NCI-H2196 treated with DMSO at 0.1 percent for 48 hours (cell line): ENCODE results near the gene CLSTN3.
"Not testable (repeated sequence)": the region's sequence is repeated elsewhere in the genome, so short reads cannot be mapped to it uniquely, and the experiment has no call there.

Experiments
- DNase-seq: peaks from one replicate; lab custom pipeline; 2025; ENCODE audit not compliant: unreplicated experiment; lab: John Stamatoyannopoulos, UW

Gene CLSTN3

DNA sequence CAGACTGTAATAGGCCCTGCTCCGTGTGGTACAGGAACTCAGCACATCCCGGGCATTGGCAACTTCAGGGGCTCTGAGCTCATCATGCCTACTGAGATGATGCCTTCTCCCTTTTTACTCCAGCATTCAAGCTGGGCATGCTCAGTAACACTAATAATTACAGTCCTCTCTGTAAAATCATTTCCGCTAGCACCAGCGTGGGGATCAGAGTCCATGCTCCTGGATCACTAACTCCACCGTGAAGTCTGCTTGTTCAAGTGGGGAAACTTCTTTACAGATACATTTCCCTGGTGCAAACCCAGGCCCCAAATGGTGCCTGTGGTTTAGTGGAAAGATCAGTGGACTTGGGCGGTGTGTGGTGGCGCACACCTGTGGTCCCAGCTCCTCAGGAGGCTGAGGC is 16.7 kb downstream of the CLSTN3 start:
- DNase-seq, result no peak

DNA sequence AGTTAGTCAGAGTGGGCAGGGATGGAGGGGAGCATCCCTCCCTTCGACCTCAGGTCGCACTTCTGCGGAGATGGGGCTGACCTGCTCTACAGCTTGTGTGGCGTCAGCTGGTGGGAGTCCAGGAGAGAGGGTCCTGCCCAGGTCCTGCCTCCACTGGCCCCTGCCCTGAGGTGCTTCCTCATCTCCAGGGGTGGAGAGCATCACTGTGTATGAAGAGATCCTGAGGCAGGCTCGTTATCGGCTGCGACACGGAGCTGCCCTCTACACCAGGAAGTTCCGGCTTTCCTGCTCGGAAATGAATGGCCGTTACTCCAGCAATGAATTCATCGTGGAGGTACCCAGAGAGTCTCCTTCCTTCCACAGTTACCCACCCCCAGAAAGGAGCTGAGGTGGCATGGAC is 20.2 kb downstream of the CLSTN3 start:
- DNase-seq, result no peak

DNA sequence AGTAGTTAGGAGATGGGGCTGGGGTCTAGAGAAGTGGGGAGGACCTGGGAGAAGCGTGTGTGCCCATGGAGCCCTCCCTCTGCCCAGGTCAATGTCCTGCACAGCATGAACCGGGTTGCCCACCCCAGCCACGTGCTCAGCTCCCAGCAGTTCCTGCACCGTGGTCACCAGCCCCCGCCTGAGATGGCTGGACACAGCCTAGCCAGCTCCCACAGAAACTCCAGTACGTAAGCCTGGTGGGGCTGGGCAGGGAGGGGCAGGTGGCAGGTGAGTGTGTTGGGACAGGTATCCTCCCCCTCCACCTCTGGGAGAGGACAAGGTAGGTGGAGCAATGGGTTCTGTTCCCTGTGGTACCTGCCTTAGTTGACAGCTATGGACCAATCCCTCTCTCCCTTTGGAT is 20.7 kb downstream of the CLSTN3 start:
- no peak for DNase-seq

DNA sequence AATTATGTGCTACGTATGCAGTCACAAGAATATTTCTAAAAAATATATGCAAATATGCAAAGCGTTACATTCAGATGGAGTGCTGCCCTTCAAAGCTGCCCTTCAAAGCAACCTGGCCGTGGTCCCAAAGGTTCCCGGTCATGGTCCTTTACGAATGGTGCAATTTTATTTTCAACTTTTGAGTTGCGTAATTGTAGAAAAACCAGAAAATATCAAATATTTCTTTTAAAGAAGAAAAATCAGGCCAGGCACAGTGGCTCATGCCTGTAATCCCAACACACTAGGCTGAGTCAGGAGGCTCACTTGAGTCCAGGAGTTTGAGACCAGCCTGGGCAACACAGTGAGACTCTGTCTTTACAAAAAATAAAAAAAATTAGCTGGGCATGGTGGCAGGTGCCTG is 21.4 kb downstream of the CLSTN3 start:
- no peak for DNase-seq

DNA sequence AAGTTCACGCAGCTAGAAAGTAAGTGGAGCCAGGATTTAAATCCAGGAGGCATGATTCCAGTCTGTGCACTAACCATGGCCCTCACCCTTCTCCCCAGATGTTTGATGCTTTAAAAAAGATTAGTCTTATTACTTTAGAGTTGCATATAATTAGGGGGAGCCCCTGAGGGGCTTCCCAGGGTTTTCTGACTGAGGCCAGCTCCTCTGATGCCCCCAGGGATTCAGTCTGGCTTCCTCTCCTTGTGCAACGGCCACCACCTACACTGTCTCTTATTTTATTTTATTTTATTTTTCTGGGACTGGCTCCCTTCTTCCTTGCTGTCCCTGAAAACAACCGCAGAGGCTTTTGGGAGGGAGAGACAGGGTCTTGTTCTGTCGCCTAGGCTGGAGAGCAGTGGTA is 22.6 kb downstream of the CLSTN3 start:
- no peak for DNase-seq

DNA sequence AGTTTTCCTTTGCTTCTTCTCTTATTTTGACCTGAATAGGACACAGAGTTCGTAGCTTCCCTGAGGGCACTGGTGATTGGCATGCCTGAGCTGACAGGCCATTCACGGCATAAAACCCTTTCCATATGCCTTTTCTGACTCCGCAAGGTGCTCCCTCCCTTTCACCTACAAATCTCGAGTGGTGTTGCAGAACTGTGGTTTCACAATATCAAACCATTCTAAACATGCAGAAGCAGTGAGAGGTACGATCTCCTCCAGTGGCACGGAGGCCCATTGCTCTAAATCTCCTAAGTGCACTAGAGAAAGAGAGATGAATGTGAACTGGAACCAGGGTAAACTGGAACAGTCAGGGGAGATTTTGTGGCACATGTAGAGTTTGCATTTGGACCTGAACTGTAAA is 23.9 kb downstream of the CLSTN3 start:
- no peak for DNase-seq

DNA sequence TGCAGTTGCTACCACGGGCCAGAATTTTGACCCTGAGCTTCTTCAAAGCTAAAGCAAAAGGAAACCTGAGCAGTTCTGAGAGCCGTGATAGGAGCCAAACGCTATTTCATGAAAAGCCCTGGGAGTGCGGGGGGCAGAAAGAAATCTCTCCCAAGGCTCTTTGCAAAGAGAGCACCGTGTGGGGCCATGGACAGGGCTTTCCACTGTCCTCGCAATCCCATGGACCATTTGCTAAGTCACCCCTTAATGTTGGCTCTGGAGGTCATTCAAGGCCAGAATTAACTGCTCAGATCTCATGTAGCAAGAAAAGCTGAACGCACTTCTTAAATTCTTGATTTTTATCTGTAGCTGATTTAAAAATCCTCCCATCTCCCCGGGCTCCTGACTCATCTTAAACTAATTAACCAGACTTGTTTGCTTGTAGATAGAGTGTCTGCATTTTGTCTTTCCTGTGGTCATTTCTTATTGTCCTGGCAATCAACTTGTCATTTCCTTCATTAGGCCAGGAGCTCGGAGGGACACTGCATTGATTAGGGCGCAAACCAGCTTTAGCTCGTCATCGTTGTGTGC is 24.8 kb downstream of the CLSTN3 start:
- DNase-seq, result no peak

DNA sequence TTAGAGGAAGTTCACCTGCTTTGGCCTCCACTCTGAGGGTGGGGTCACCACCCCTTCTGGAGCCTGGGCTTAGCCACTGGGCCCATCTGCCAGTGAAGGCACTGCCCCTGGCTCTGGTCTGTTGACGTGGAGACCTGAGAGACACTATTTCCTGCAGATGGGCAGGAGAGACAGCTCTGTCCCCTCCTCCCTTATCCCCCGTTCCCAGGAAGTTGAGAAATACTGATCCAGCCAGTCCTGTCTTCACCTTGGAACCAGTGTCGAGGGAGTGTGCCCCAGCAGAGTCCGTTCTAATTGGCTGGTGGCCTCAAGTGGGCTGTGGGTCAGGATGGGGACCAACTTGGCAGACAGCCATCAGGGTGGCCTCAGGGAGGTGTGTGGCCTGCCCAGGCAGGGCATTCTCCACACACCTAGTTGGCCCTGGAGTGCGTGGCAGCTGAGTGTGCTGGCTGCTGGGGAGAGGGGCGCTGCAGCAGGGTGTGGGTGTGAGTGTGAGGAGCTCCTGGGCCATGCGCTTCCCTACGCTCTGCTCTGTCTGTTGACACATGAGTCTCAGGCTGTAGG is 25.4 kb downstream of the CLSTN3 start:
- peak; percentile 77 for DNase-seq

DNA sequence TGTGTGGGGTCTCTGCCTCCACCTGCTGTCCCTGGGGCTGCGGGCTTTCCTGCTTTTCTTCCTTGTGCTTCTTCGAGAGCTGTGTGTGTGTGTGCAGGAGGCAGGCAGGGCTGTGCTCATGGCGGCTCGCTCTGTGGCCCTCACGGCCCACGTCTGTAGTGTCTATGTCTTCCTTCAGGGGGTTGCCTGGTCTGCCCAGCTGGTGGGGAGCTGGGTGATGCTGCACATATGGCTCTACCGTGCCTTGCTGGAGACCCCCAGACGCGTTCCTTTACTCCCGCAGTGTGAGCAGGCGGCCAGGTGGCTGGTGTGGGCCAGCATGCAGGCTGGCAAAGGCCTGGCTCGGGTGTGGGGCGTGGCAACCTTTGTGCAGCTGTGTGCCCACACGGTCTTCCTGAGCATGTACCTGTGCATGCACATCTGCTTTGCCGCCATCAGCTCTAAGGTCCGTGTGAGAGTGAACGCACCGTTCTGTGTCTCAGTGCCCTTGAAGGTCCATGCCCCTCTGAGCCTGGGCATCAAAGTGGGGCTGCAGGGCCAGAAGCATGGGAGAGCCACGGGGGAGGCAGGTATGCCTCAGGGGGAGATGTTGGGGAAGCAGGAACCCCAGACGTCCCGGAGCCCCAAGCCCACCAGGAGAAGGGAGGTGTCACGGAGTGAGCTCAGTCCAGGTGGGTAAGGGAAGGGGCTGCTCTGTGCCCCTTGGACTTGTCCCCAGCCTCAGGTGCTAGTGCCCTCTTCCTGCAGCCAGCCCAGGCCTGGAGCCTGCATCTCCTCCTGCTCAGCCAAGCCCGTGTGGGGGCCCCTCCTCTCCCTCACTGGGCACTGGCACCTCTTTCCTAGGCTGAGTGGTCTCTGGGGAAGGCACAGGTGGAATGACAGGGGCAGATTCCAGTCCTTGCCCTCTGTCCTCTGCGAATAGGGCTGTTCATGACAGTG is 26.4 kb downstream of the CLSTN3 start:
- DNase-seq, result no peak

DNA sequence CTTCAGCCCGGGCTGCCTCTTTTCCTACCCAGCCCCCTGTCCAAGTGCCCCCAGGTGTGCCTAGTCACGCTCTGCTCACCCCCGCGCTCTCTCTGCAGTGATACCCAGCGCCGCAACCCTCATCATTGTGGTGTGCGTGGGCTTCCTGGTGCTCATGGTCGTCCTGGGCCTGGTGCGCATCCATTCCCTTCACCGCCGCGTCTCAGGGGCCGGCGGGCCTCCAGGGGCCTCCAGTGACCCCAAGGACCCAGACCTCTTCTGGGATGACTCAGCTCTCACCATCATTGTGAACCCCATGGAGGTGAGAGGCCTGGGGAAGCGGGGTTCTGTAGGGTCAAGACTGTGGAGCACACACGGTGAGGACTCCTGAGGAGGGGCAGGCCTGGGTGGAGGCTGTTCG is 27.2 kb downstream of the CLSTN3 start:
- DNase-seq, result no peak

DNA sequence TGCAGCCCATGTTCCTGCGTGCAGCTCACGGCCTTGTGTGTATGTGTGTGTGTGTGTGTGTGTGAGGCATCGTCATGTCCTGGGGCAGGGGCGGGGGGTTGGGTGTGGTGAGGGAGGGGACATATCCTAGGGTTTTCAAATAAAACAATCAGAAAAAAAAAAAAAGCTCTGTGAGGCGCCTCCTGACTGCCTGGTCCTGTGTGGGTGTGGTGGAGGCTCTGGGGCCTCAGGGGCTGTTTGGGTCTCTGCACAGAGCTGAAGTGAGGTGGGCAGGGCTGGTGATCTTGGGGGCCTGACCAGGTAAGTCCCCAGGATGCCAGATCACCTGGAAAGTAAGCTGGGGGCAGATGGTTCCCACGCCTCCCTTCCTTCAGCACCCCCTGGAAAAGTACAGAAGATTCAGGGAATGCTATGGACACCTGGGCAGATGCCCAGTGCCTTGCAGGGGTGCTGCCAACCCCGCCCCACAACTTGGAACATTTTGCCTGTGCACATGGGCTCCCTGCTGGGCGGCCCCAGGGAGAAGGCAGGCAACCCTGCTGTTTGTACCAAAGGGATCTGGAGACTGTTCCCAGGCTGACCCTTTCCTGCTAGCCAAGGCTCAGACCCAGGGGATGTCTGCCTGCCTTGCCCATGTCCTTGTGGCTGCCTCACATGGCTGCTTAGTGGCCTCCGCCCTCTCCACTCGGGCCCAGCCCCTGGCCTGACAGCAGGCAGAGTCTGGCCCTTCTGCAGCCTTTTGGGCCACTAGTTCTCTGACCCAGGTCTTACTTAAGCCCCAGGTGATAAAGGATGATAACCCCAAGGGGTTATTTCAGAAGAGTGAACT is 28.8 kb downstream of the CLSTN3 start:
- DNase-seq, result no peak

DNA sequence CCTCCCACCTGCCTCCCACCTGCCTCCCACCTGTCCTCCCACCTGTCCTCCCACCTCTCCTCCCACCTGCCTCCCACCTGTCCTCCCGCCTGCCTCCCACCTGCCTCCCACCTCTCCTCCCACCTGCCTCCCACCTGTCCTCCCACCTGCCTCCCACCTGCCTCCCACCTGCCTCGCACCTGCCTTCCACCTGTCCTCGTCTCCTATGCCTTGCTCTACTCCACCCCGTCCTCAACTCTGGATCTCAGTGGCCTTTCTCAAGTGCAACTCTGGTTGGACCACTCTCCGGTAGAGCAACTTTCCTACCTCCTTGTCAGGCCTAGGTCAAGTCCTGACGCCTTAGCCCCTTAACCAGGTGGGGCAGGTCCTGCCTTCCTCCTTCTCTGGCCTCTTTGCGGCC is 30.0 kb downstream of the CLSTN3 start:
- no peak for DNase-seq

DNA sequence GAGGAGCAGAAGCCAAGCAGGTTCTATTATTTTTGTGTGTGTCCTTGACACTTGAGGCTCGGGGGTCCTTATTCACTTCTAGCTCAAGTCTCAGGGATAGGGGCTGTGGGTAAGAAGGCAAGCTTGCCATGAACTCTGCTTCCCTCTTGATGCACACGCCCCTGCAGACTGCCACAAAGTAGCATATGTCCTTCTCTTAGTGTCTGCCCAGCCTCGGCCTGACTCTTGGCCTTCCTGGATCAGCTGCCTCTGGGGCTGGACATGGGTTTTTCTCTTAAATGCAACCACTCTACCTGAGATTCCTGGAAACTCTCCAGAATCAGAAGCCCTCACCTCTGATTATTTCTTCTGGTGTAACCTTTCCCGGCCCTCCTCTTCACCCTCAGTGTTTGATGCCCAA is 31.2 kb downstream of the CLSTN3 start:
- no peak for DNase-seq

DNA sequence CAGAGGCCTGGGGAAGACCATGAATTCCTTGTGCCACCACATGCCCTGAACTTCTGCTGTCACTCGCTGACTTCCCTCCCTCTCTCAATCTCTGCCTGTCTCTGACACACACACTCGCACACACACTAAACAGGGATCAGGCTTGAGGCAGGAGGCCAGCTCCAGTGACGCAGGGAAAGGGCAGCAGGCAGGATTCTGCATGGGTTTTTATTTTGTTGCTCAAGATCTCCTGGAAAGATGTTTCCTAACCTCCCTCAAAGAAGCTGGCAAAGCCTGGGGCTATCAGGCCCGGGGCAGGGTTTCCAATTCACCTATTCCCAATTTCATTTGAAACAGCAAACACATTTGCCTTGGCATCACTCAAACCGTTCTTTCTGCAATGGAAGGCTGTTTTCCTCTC is 31.6 kb downstream of the CLSTN3 start:
- no peak for DNase-seq

DNA sequence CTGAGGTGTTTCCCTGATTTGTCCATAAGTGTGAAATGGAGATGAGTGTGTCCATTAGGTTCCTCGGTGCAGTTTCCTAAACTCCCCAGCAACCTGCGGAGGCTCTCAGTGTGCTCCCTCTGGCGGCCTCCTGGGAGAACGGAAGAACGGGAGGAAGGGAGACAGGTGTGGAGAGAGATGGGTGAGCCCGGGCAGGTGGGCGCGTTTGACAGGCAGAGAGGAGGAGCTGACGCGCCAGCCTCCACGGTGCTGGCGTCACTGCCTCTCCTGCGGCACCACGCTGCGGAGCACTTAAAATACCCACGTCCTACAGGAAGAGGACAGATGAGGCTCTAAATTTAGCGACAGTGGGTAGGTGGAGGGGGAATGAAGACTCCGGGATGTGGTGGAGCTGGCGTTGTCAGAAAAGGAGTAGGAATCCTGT is 32.5 kb downstream of the CLSTN3 start:
- DNase-seq, result peak; percentile 31

DNA sequence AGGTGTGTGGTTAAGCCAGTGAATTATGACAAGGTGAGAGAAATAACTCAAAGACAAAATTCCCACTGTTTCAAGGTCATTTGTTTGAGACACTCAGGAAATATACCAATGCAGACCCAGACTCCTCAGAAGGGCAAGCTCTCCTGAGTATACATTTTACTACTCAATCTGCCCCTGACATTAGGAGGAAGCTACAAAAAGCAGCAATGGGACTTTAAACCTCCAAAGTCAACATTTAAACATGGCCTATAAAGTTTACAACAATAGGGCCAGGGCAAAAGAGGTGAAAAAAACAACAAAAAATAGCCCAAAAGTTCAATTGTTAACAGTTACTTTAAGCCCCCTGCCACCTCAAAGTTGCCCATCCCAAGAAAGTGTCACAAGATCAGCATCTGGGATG is 39.8 kb downstream of the CLSTN3 start:
- no peak for DNase-seq

DNA sequence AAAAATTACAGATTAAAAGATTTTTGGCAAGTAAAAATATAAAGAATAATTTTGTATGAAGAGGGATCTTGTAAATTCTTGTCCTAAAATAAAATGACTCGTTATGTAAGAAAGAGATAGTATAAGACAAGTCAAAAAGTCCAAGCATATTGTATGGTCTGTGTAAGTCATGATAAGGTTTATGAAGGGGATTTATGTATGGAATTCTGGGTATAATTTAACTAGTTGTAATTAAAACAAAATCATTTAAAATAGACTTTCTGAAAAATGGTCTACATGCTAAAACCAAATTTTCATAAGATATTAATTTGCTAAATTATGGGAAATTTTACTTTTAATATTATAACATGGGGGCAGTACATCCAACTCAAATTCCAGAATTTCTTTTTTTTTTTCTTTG is 41.7 kb downstream of the CLSTN3 start:
- no peak for DNase-seq

DNA sequence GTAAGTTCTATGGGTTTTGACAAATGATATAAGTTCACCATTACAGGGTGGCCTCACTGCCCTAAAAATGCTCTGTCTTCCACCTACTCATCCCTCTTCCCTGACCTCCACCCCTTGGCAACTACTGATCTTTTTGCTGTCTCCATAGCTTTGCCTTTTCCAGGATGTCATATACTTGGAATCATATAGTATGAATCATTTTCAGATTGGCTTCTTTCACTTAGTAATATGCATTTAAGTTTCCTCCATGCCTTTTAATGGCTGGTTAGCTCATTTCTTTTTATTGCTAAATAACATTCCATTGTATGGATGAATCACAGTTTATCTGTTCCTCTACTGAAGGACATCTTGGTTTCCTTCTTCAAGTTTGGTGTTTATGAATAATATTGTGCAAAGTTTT is 45.3 kb downstream of the CLSTN3 start:
- DNase-seq, result no peak

DNA sequence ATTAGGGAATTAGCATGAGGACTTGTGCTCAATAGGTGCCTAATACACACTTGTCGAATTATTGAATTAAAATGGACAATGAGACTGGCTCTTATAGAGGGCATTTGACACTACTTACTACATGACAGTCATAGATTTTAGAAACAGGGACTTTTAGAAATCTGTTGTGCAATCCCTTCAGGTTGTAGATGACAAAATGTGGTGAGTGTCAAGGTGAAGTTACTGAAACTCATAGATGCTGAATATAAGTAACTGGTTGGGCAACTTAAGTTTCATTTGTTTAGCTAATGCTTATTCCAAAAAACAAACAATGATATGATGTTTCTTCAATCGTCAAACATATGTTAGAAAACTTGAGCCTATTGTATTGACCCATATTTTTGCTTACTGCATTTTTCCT is 46.4 kb downstream of the CLSTN3 start:
- no peak for DNase-seq

DNA sequence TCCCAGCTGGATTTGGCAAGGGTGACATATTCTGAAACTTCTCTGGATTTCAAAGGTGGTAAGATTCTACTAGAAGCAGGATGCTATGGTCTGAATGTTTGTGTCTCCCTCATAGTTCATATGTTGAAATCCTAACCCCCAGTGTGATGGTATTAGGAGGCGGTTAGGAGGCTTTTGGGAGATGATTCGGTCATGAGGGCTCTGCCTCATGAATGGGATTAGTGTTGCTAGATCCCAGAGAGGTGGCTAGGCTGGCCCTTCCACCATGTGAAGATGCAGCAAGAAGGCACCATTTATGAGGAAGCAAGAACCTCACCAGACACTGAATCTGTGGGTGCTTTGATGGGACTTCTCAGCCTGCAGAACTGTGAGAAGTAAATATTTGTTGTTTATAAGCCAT is 48.3 kb downstream of the CLSTN3 start:
- no peak for DNase-seq

DNA sequence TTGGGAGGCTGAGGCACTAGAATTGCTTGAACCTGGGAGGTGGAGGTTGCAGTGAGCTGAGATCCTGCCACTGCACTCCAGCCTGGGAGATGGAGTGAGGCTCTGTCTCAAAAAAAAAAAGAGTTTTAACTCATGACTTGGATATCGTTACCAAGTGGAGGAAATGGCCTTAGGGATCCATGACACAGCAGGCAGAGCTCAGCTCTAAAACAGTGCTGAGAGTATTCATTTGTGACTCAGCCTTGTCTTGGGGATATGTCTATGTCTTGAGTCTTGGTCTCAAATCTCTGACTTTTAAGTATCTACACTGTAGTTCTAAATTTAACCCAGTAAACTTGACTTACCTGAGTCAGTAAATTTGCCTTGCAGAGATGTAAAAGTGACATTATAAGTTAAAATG is 50.5 kb downstream of the CLSTN3 start:
- no peak for DNase-seq

DNA sequence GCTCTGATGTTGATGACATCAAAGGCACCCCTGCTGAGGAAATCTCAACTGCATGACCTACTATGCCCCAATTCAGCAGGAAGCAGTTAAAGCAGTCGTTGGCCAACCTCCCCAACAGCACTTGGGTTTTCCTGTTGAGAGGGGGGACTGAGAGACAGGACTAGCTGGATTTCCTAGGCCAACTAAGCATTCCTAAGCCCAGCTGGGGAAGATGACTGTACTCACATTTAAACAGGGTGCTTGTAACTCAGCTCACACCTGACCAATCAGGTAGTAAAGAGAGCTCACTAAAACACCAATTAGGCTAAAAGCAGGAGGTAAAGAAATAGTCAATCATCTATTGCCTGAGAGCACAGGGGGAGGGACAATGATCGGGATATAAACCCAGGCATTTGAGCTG is 55.9 kb downstream of the CLSTN3 start:
- not testable (repeated sequence) for DNase-seq
